ENCODE measurements around the gene SP140.
"Not testable (repeated sequence)": the region's sequence is repeated elsewhere in the genome, so short reads cannot be mapped to it uniquely, and the experiment has no call there.

SP140 gene

GRCh38 chr2:230262246-230262645, 36.7 kb downstream of the SP140 start:
- Histone ChIP-seq H3K4me3 (ENCODE audit: low read length) (no peak overlapping the region), H3K4me1 (ENCODE audit: control insufficient read depth, insufficient read depth, low read length) (no peaks in the 10 kb centered on the region), H3K4me2 (ENCODE audit: low read length) (no peak overlapping the region), H3K9me3 (replicated peaks; ENCODE audit: low read length) (no peaks in the 10 kb centered on the region), H3K9ac (ENCODE audit: low read depth, low read length) (no peak overlapping the region), H3K27me3 (ENCODE audit: control insufficient read depth, insufficient read depth, low read length) (no peaks in the 10 kb centered on the region), H3K36me3 (ENCODE audit: insufficient read depth, low read length) (no peaks in the 10 kb centered on the region)

DNA sequence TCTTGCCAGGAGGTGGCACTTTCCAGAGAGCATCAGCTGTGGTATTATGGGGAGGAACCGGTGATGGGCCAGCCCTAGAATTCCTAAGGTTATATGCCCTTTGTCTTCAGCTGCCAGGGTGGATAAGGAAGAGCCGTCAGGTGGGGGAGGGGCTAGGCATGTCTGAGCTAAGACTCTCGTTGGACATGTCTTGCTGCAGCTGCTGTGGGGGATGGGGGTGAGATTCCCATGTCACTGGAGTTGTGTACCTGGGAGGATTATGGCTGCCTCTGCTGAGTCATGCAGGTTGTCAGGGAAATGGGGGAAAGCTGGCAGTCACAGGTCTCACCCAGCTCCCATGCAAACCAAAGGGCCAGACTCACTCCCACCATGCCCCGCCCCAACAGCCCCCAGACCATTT, 39.4 kb downstream of the SP140 start:
- not testable (repeated sequence) for H3K4me3 ChIP-seq (ENCODE audit: low read length); H3K27me3 ChIP-seq (ENCODE audit: control insufficient read depth, insufficient read depth, low read length); H3K4me2 ChIP-seq (ENCODE audit: low read length); H3K9me3 ChIP-seq (replicated peaks; ENCODE audit: low read length); H3K9ac ChIP-seq (ENCODE audit: low read depth, low read length); H3K36me3 ChIP-seq (ENCODE audit: insufficient read depth, low read length); H3K4me1 ChIP-seq (ENCODE audit: control insufficient read depth, insufficient read depth, low read length)

DNA sequence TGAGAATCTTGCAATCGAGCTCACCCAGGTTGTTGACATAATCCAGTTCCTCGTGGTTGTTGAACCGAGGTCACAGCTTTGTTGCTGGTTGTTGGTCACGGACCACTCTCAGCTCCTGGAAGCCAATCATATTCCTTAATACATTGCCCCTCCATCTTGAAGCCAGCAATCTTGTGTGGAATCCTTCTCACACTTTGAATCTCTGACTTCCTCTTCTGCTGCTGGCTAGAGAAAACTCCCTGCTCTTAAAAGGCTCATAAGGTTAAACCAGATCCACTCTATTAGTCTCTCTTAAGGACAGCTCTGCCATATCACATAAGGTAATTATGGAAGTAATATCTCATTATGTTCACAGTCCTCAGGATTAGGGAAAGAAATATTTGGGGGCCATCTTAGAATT, 41.1 kb downstream of the SP140 start:
- no peak overlapping the region for H3K4me2 ChIP-seq (ENCODE audit: low read length)
- no peak overlapping the region for H3K9ac ChIP-seq (ENCODE audit: low read depth, low read length)
- no peaks in the 10 kb centered on the region for H3K9me3 ChIP-seq (replicated peaks; ENCODE audit: low read length)
- no peak overlapping the region for H3K4me3 ChIP-seq (ENCODE audit: low read length)
- H3K36me3 ChIP-seq (ENCODE audit: insufficient read depth, low read length) = no peaks in the 10 kb centered on the region
- no peaks in the 10 kb centered on the region for H3K4me1 ChIP-seq (ENCODE audit: control insufficient read depth, insufficient read depth, low read length)
- peaks cover 2% of the 10 kb centered on the region for H3K27me3 ChIP-seq (ENCODE audit: control insufficient read depth, insufficient read depth, low read length)

GRCh38 chr2:230267059-230267458, 41.5 kb downstream of the SP140 start:
- Histone ChIP-seq H3K4me2 (ENCODE audit: low read length) (no peak overlapping the region), H3K9ac (ENCODE audit: low read depth, low read length) (no peak overlapping the region), H3K36me3 (ENCODE audit: insufficient read depth, low read length) (no peaks in the 10 kb centered on the region), H3K4me3 (ENCODE audit: low read length) (no peak overlapping the region), H3K9me3 (replicated peaks; ENCODE audit: low read length) (no peaks in the 10 kb centered on the region), H3K27me3 (ENCODE audit: control insufficient read depth, insufficient read depth, low read length) (peaks cover 2% of the 10 kb centered on the region), H3K4me1 (ENCODE audit: control insufficient read depth, insufficient read depth, low read length) (no peaks in the 10 kb centered on the region)

DNA sequence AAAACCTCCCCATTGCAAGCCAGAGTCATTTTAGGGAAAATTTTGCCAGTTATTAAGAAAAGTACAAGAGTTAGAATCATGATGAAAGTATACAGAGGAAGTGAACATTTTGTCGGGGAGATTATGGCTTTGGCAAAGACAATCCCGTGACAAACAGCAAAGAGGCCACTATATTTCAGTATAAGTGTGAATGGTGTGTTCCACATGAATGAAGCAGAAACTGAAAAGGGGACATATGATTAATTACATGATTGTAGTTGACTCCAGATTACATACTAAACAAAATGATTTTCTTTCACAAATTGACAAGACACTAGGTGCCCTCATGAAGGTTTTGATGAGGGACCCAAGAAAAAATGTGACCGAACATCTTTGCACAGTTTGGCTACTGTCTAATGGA, 42.0 kb downstream of the SP140 start:
- Histone ChIP-seq H3K4me3 (ENCODE audit: low read length) (no peak overlapping the region), H3K27me3 (ENCODE audit: control insufficient read depth, insufficient read depth, low read length) (peaks cover 2% of the 10 kb centered on the region), H3K36me3 (ENCODE audit: insufficient read depth, low read length) (no peaks in the 10 kb centered on the region), H3K4me1 (ENCODE audit: control insufficient read depth, insufficient read depth, low read length) (no peaks in the 10 kb centered on the region), H3K9ac (ENCODE audit: low read depth, low read length) (no peak overlapping the region), H3K4me2 (ENCODE audit: low read length) (no peak overlapping the region), H3K9me3 (replicated peaks; ENCODE audit: low read length) (no peaks in the 10 kb centered on the region)

DNA sequence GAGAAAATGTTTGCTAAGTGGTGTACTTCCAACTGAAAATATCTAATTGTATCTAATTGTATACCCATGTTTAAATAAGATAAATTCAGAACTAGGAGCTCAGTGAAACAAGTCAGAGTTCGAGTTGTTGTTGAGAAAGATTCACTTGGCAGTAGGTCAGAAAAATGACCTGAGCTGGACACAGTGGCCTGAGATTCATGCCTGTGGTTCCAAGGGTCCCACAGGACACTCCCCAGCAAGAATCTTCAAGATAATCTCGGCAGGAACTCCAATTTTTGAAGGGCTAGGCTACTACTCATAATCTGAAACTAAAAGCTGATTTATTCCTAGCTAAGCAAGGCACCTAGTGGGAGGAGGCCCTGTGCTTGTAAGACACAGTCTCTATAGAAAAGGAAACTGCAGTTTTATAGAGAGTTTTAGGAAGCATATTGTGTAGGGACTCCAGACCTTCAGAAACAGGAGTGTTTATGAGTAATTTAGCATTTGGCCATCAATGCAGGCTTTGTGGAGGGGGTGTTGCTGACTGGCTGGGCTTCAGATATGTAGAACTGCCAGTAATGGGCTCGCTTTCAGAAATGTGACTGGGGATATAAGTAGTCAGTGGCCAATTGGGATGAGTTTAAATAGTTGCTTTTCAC, 43.2 kb downstream of the SP140 start:
- Histone ChIP-seq H3K4me3 (ENCODE audit: low read length) (no peak overlapping the region), H3K27me3 (ENCODE audit: control insufficient read depth, insufficient read depth, low read length) (peaks cover 2% of the 10 kb centered on the region), H3K9me3 (replicated peaks; ENCODE audit: low read length) (no peaks in the 10 kb centered on the region), H3K9ac (ENCODE audit: low read depth, low read length) (no peak overlapping the region), H3K4me1 (ENCODE audit: control insufficient read depth, insufficient read depth, low read length) (no peaks in the 10 kb centered on the region), H3K4me2 (ENCODE audit: low read length) (no peak overlapping the region), H3K36me3 (ENCODE audit: insufficient read depth, low read length) (no peaks in the 10 kb centered on the region)

- no peak overlapping the region for H3K9ac ChIP-seq (ENCODE audit: low read depth, low read length)
- no peaks in the 10 kb centered on the region for H3K36me3 ChIP-seq (ENCODE audit: insufficient read depth, low read length)
These were observed 44.2 kb downstream of the SP140 start for GRCh38 chr2:230269715-230270114.

DNA sequence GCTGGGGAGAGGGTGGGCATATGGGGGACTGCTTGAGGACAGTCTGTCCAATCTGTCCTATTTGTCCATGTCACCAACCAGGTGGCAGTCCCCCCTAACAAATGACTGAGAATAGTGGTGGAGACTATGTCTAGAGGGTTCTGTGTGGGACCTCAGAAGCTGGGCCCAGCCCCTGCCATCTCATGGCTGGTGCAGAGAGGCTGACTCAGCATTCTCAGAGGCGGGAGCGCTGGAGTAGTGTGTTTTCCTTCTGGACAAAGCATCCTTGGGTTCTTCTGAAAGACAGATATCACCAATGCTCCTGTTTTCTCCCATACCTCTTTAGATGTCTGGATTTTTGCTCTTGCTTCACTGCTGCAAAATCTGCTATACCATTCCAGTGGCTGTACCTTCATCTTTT, 57.4 kb downstream of the SP140 start:
- Histone ChIP-seq H3K9ac (ENCODE audit: low read depth, low read length) (no peak overlapping the region), H3K27me3 (ENCODE audit: control insufficient read depth, insufficient read depth, low read length) (no peaks in the 10 kb centered on the region), H3K9me3 (replicated peaks; ENCODE audit: low read length) (no peaks in the 10 kb centered on the region), H3K36me3 (ENCODE audit: insufficient read depth, low read length) (no peaks in the 10 kb centered on the region), H3K4me3 (ENCODE audit: low read length) (no peak overlapping the region), H3K4me2 (ENCODE audit: low read length) (no peak overlapping the region), H3K4me1 (ENCODE audit: control insufficient read depth, insufficient read depth, low read length) (no peaks in the 10 kb centered on the region)

More at GRCh38 chr2:230269715-230270114, 44.2 kb downstream of the SP140 start:
- Histone ChIP-seq H3K9me3 (replicated peaks; ENCODE audit: low read length) (no peaks in the 10 kb centered on the region), H3K4me3 (ENCODE audit: low read length) (no peak overlapping the region), H3K4me2 (ENCODE audit: low read length) (no peak overlapping the region), H3K4me1 (ENCODE audit: control insufficient read depth, insufficient read depth, low read length) (no peaks in the 10 kb centered on the region), H3K27me3 (ENCODE audit: control insufficient read depth, insufficient read depth, low read length) (peaks cover 6% of the 10 kb centered on the region)

GRCh38 chr2:230286048-230286447, 60.5 kb downstream of the SP140 start:
- Histone ChIP-seq H3K4me2 (ENCODE audit: low read length) (no peak overlapping the region), H3K36me3 (ENCODE audit: insufficient read depth, low read length) (no peaks in the 10 kb centered on the region), H3K4me3 (ENCODE audit: low read length) (no peak overlapping the region), H3K9me3 (replicated peaks; ENCODE audit: low read length) (no peaks in the 10 kb centered on the region), H3K4me1 (ENCODE audit: control insufficient read depth, insufficient read depth, low read length) (no peaks in the 10 kb centered on the region), H3K9ac (ENCODE audit: low read depth, low read length) (no peak overlapping the region), H3K27me3 (ENCODE audit: control insufficient read depth, insufficient read depth, low read length) (peaks cover 4% of the 10 kb centered on the region)

GRCh38 chr2:230289311-230289710, 63.8 kb downstream of the SP140 start:
- not testable (repeated sequence) for H3K4me2 ChIP-seq (ENCODE audit: low read length); H3K4me1 ChIP-seq (ENCODE audit: control insufficient read depth, insufficient read depth, low read length); H3K36me3 ChIP-seq (ENCODE audit: insufficient read depth, low read length)

DNA sequence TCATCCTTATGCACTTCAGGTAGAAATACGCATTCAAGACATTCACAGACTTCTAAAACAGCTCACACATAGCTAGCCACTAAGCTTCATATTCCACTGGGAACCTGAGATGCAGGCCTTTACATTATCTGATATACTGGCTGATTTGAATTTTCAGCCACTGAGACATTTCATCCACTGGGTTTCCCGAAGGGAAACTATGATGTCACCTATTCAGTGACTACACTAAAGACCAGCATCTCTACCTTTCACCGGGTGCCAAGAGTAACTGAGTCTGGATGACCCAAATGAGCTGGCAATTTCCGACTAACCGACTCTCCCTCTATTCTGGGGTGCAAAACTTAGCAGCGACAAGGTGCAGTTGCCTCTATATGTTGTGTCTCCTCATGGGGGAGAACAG, 69.7 kb downstream of the SP140 start:
- Histone ChIP-seq H3K9me3 (replicated peaks; ENCODE audit: low read length) (no peaks in the 10 kb centered on the region), H3K9ac (ENCODE audit: low read depth, low read length) (no peak overlapping the region), H3K36me3 (ENCODE audit: insufficient read depth, low read length) (no peaks in the 10 kb centered on the region), H3K27me3 (ENCODE audit: control insufficient read depth, insufficient read depth, low read length) (no peaks in the 10 kb centered on the region), H3K4me2 (ENCODE audit: low read length) (no peak overlapping the region), H3K4me3 (ENCODE audit: low read length) (no peak overlapping the region), H3K4me1 (ENCODE audit: control insufficient read depth, insufficient read depth, low read length) (no peaks in the 10 kb centered on the region)

More at GRCh38 chr2:230289311-230289710, 63.8 kb downstream of the SP140 start:
- not testable (repeated sequence) for H3K27me3 ChIP-seq (ENCODE audit: control insufficient read depth, insufficient read depth, low read length); H3K4me3 ChIP-seq (ENCODE audit: low read length); H3K9me3 ChIP-seq (replicated peaks; ENCODE audit: low read length); H3K9ac ChIP-seq (ENCODE audit: low read depth, low read length)

DNA sequence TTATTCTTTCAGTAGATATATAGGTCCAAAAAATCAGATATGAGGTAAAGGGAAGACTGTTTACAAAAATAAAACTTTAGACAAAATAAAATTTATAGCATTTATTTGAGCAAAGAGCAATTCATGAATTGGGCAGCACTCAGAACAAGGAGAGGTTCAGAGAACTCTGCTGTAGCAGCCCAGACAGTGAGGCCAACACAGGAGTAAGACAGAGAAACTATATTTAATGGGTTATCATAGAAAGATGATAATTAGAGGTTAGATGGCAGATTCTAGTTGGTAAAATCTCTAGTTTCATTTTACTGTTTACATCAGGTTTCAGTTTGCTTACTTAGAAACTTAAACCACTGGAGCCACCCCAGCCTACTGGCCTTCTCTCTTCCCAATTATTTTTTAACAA, 71.4 kb downstream of the SP140 start:
- Histone ChIP-seq H3K4me2 (ENCODE audit: low read length) (no peak overlapping the region), H3K36me3 (ENCODE audit: insufficient read depth, low read length) (no peaks in the 10 kb centered on the region), H3K27me3 (ENCODE audit: control insufficient read depth, insufficient read depth, low read length) (no peaks in the 10 kb centered on the region), H3K4me3 (ENCODE audit: low read length) (no peak overlapping the region), H3K4me1 (ENCODE audit: control insufficient read depth, insufficient read depth, low read length) (no peaks in the 10 kb centered on the region), H3K9ac (ENCODE audit: low read depth, low read length) (no peak overlapping the region), H3K9me3 (replicated peaks; ENCODE audit: low read length) (no peaks in the 10 kb centered on the region)

Data from skeletal muscle satellite cell (primary cell).